ENCODE data around the gene LGR6. TPM values are rescaled to one million over a fixed set of nuclear protein-coding genes. Genes with fewer than 3 reads are reported as not detected.

LGR6 gene
- total and polyA plus RNA-seq, 10 of the 15 experiments (the other 5 are each of a cell fraction or from before 2014, with no cell fraction given) = not detected

GRCh38 chr1:202252271-202252670 lies 58.7 kb downstream of the LGR6 start:
- Histone ChIP-seq H3K4me1 (ENCODE audit: control insufficient read depth, insufficient read depth, low read length) (no peaks in the 10 kb centered on the region), H2AFZ (ENCODE audit: control insufficient read depth, low read depth, low read length) (no peak overlapping the region), H3K4me2 (ENCODE audit: control insufficient read depth, insufficient read depth) (no peak overlapping the region), H4K20me1 (ENCODE audit: control insufficient read depth, insufficient read depth) (no peaks in the 10 kb centered on the region), H3K27ac (ENCODE audit: control insufficient read depth, insufficient read depth) (no peak overlapping the region), H3K27me3 (replicated peaks in 1 of 2; ENCODE audit: control insufficient read depth in 2 of 2, insufficient read depth in 2 of 2, low read length in 1 of 2) (peaks cover 0 to 2% of the 10 kb centered on the region in 2 experiments; a peak in 2 of 4 replicates), H3K4me3 (no peak overlapping the region), H3K9me3 (replicated peaks; ENCODE audit: control insufficient read depth, insufficient read depth, low read length) (no peaks in the 10 kb centered on the region), H3K9ac (ENCODE audit: control insufficient read depth, insufficient read depth, low read length) (no peak overlapping the region), H3K36me3 (ENCODE audit: control insufficient read depth in 2 of 2, insufficient read depth in 2 of 2, low read length in 1 of 2) (no peaks in the 10 kb centered on the region), H3K79me2 (ENCODE audit: control insufficient read depth, insufficient read depth, low read length) (no peaks in the 10 kb centered on the region)
- ATAC-seq = no peak
- DNase-seq (ENCODE audit: low read depth, low spot score) = no peak
- intact Hi-C loops (cut with micrococcal nuclease; ENCODE audit: unreplicated experiment) (no loop called here), in situ Hi-C loops (cut with MboI) (no loop called here)
- POLR2A ChIA-PET = no interaction called here
- BruUV-seq (replicated peaks) = no TSS peak
- RAD21 ChIA-PET (ENCODE audit: unreplicated experiment) = no interaction called here
- TF ChIP-seq CREB1 (IDR thresholded peaks at IDR 0.05; ENCODE audit: low read depth) (no peak), HDAC6 (IDR thresholded peaks at IDR 0.05; ENCODE audit: unreplicated experiment) (no peak), CUX1 (IDR thresholded peaks at IDR 0.05; ENCODE audit: insufficient replicate concordance, low read depth, low read length) (no peak), NFIC (IDR thresholded peaks at IDR 0.05; ENCODE audit: low read depth, low read length) (no peak), STAT1 (conservative IDR thresholded peaks at IDR 0.05) (no peak), YY1 (IDR thresholded peaks at IDR 0.05; ENCODE audit: low read depth, low read length) (no peak), RB1 (IDR thresholded peaks at IDR 0.05; ENCODE audit: borderline replicate concordance) (no peak), RFX5 (IDR thresholded peaks at IDR 0.05; ENCODE audit: low read depth, low read length) (no peak), ZNF622 (IDR thresholded peaks at IDR 0.05) (no peak), POU2F2 (IDR thresholded peaks at IDR 0.05; ENCODE audit: borderline replicate concordance, low read depth, low read length) (no peak), NKRF (conservative IDR thresholded peaks at IDR 0.05) (no peak), BMI1 (IDR thresholded peaks at IDR 0.05; ENCODE audit: borderline replicate concordance) (no peak), BCL3 (IDR thresholded peaks at IDR 0.05; ENCODE audit: borderline replicate concordance, insufficient read depth, low read depth, low read length, poor library complexity, severe bottlenecking) (no peak), NR2F1 (conservative IDR thresholded peaks at IDR 0.05) (no peak), NFXL1 (IDR thresholded peaks at IDR 0.05; ENCODE audit: borderline replicate concordance) (no peak), IRF4 (IDR thresholded peaks at IDR 0.05; ENCODE audit: low read depth, low read length) (no peak)
- 0% methylated on average over 1 of the region's 1 CpG for WGBS (ENCODE audit: insufficient coverage, insufficient replicate concordance, low lambda C conversion rate, missing lambda C conversion rate)
- SMC1A ChIA-PET (ENCODE audit: uncharacterized antibody, unreplicated experiment) = no interaction called here
- FAIRE-seq = no peak
- CTCF ChIA-PET = interaction anchor here (0.5 kb wide), 1 partner anchor 679 kb away, joined by 3 read pairs; no protein-coding TSS in a partner anchor
